Measurements from ENCODE around the gene TPRX2. TPM values are rescaled to one million over a fixed set of nuclear protein-coding genes. Genes with fewer than 3 reads are reported as not detected.
"Not testable (repeated sequence)": the region's sequence is repeated elsewhere in the genome, so short reads cannot be mapped to it uniquely, and the experiment has no call there.

TPRX2 gene
- total and polyA plus RNA-seq, 8 donors = not detected

DNA sequence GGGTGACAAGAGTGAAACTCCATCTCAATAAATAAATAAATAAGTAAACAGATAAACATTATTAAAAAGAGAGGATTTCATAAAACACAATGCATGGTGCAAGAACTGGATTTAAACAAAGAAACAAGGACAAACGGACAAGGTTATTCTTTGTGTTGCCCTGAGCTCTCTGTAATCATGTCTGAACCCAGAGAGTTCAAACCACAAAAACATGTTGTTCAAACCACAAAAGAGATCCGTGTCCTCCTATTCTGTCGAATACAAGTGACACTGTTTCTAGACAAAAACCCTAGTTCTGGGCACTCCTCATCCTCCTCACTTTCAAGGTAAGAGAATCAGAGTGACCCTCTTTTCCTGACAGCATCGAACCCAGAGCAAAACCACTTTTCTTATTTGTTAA is 4.6 kb upstream of the TPRX2 start:
- H3K27me3 ChIP-seq = peaks cover 0 to 78% (median 18%) of the 10 kb centered on the region in 3 donors
- H3K4me1 ChIP-seq = peaks cover 0 to 3% (median 0%) of the 10 kb centered on the region in 4 donors
- H3K4me3 ChIP-seq = no peak overlapping the region
- H3K36me3 ChIP-seq = no peaks in the 10 kb centered on the region
- WGBS, 5 donors = 51 to 68% (median 55%) methylated on average over 4 of the region's 4 CpGs
- intact Hi-C loops (cut with DNase I; ENCODE audit: low total_unique reads) = no loop called here
- H3K27ac ChIP-seq = no peak overlapping the region
- no peak for TF ChIP-seq POLR2AphosphoS5 (IDR thresholded peaks at IDR 0.05)
- no peak for TF ChIP-seq POLR2A (IDR thresholded peaks at IDR 0.05)
- TF ChIP-seq, protein P1, sequence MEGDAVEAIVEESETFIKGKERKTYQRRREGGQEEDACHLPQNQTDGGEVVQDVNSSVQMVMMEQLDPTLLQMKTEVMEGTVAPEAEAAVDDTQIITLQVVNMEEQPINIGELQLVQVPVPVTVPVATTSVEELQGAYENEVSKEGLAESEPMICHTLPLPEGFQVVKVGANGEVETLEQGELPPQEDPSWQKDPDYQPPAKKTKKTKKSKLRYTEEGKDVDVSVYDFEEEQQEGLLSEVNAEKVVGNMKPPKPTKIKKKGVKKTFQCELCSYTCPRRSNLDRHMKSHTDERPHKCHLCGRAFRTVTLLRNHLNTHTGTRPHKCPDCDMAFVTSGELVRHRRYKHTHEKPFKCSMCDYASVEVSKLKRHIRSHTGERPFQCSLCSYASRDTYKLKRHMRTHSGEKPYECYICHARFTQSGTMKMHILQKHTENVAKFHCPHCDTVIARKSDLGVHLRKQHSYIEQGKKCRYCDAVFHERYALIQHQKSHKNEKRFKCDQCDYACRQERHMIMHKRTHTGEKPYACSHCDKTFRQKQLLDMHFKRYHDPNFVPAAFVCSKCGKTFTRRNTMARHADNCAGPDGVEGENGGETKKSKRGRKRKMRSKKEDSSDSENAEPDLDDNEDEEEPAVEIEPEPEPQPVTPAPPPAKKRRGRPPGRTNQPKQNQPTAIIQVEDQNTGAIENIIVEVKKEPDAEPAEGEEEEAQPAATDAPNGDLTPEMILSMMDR (IDR thresholded peaks at IDR 0.05) = no peak
- TF ChIP-seq EP300 (IDR thresholded peaks at IDR 0.05) = no peak
- H3K9me3 ChIP-seq = no peaks in the 10 kb centered on the region
- DNase-seq = no peak

DNA sequence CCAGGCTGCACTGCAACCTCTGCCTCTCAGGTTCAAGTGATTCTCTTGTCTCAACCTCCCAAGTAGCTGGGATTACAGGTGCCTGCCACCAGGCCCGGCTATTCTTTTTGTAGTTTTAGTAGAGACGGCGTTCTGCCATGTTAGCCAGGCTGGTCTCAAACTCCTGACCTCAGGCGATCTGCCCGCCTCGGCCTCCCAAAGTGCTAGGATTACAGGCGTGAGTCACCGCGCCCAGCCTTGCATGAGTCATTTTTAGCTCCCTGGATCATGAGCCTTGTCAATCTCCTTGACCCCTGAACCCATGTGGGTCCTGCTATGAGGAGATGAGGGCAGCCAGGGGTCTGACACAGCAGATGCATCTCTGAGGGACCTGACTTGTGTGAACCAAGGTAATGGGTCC is 804 bp upstream of the TPRX2 start:
- 63 to 85% (median 80%) methylated on average over 8 to 9 of the region's 9 CpGs for WGBS, 5 donors
- H3K27me3 ChIP-seq = peaks cover 0 to 60% (median 11%) of the 10 kb centered on the region in 3 donors
- H3K4me3 ChIP-seq; H3K4me1 ChIP-seq; DNase-seq; intact Hi-C loops (cut with DNase I; ENCODE audit: low total_unique reads); H3K36me3 ChIP-seq; H3K27ac ChIP-seq; H3K9me3 ChIP-seq: not testable (repeated sequence)

DNA sequence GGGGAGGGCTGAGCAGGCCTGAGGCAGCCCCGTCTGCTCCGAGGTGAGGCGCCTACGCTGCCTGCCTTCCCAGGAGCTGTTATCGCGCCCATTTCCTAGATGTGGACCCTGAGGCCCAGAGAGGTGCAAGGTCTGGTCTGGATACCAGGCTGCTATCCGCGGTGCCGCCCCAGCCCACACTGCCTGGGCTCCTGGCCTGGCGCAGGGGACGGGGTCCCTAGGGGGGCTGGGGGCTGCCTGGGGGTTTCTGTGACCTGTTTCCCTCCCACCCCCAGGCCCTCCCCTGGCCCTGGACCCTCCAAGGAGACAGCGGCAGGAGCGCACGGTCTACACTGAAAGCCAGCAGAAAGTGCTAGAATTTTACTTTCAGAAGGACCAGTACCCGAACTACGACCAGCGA is 803 bp downstream of the TPRX2 start:
- 60 to 92% (median 90%) methylated on average over 1 to 11 of the region's 17 CpGs; no CpG with 5 or more reads in 2 of the 5 donors for WGBS, 5 donors
- H3K4me3 ChIP-seq; H3K27ac ChIP-seq; intact Hi-C loops (cut with DNase I; ENCODE audit: low total_unique reads); H3K36me3 ChIP-seq; H3K4me1 ChIP-seq; DNase-seq; H3K9me3 ChIP-seq: not testable (repeated sequence)
- peaks cover 0 to 46% (median 11%) of the 10 kb centered on the region in 3 donors for H3K27me3 ChIP-seq

DNA sequence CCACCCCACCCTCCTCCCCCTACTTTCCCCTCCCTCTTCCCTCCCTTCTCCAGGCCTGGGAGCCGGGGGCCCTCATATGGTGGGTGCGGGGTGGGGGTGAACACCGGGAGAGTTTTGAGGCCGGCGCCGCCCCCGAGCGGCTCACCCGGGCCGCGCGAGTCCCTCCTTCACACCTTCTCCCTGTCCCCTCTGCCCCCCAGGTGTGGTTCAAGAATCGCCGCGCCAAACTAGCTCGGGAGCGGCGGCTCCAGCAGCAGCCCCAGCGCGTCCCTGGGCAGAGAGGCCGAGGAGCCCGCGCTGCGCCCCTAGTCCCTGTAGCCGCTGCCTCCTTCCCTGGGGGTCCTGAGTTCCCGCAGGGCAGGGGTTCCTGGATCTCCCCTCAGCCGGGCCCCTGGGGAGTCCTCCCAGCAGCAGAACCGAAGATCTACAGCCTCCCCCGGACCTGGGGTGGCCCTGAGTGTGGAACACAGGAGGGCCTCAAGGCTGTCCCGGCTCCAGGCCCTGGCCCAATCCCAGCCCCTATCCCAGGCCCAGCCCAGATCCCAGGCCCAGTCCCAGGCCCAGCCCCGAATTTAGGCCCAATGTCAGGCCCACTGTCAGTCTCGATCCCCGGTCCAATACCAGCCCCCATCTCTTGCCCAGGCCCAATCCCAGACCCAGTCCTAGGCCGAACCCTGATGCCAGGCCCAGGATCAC is 1.7 kb downstream of the TPRX2 start:
- no peak overlapping the region for H3K4me3 ChIP-seq
- H3K27me3 ChIP-seq = peaks cover 0 to 43% (median 11%) of the 10 kb centered on the region in 3 donors
- no peaks in the 10 kb centered on the region for H3K4me1 ChIP-seq
- TF ChIP-seq POLR2AphosphoS5 (IDR thresholded peaks at IDR 0.05) = no peak
- TF ChIP-seq, protein P1 (IDR thresholded peaks at IDR 0.05) = no peak
- TF ChIP-seq EP300 (IDR thresholded peaks at IDR 0.05) = no peak
- TF ChIP-seq POLR2A (IDR thresholded peaks at IDR 0.05) = no peak
- peaks cover 0 to 10% (median 0%) of the 10 kb centered on the region in 4 donors for H3K9me3 ChIP-seq
- H3K36me3 ChIP-seq = no peaks in the 10 kb centered on the region
- 41 to 93% (median 47%) methylated on average over 7 to 31 of the region's 34 CpGs for WGBS, 5 donors
- no peak for DNase-seq
- no peak overlapping the region for H3K27ac ChIP-seq
- intact Hi-C loops (cut with DNase I; ENCODE audit: low total_unique reads) = no loop called here

DNA sequence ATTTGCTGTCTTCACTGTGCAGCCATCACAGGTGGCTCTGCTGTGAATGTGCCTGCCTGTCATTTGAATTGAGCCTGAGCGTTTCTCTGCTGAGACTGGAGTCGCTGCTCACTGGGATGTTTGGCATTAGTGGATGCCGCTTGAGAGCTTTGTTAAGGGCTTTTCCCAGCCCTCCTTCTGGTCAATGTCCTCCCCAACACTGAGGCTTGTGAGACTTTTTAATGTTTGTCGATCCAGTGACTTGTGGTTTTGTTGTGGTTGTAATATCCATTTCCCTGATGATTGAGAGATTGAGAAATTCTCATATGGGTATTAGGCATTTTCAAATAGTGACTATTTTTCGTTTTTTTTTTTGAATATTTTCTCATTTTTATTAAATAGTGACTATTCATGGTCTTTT is 2.6 kb downstream of the TPRX2 start:
- Histone ChIP-seq H3K4me3 (no peak overlapping the region), H3K4me1 (no peaks in the 10 kb centered on the region), H3K27me3 (peaks cover 0 to 39% (median 11%) of the 10 kb centered on the region in 3 donors), H3K36me3 (no peaks in the 10 kb centered on the region), H3K9me3 (peaks cover 0 to 10% (median 0%) of the 10 kb centered on the region in 4 donors), H3K27ac (no peak overlapping the region)
- TF ChIP-seq, protein P1 (IDR thresholded peaks at IDR 0.05) = no peak
- TF ChIP-seq POLR2AphosphoS5 (IDR thresholded peaks at IDR 0.05) = no peak
- no peak for TF ChIP-seq EP300 (IDR thresholded peaks at IDR 0.05)
- TF ChIP-seq POLR2A (IDR thresholded peaks at IDR 0.05) = no peak
- WGBS, 5 donors = 81 to 89% (median 89%) methylated on average over 5 of the region's 5 CpGs
- no peak for DNase-seq
- intact Hi-C loops (cut with DNase I; ENCODE audit: low total_unique reads) = no loop called here

All from stomach (tissue), 9 donors.